Cardiac fibroblast (primary cell): ENCODE results near the gene DOK5.

Source experiments
- DNase-seq, 2 donors: peaks; one replicate each; pipeline versions ENCODE4 v3.0.0 to v3.0.0-alpha.2; 2010; ENCODE audit warnings: low read depth in 2 of 2
- H3K4me3 ChIP-seq, 2 donors: replicated peaks in 1 of 2; 1 replicate in 1 of 2; 2 replicates in 1 of 2; pipeline ENCODE4 v1.5.1; 2011; ENCODE audit warnings: low read depth in 2 of 2, low read length in 2 of 2, mild to moderate bottlenecking in 2 of 2, moderate library complexity in 1 of 2
- CTCF ChIP-seq: IDR thresholded peaks from one replicate; pipeline ENCODE4 v1.5.1; 2011; ENCODE audit warnings: low read depth, mild to moderate bottlenecking, low read length, inconsistent platforms

Gene DOK5

DNA sequence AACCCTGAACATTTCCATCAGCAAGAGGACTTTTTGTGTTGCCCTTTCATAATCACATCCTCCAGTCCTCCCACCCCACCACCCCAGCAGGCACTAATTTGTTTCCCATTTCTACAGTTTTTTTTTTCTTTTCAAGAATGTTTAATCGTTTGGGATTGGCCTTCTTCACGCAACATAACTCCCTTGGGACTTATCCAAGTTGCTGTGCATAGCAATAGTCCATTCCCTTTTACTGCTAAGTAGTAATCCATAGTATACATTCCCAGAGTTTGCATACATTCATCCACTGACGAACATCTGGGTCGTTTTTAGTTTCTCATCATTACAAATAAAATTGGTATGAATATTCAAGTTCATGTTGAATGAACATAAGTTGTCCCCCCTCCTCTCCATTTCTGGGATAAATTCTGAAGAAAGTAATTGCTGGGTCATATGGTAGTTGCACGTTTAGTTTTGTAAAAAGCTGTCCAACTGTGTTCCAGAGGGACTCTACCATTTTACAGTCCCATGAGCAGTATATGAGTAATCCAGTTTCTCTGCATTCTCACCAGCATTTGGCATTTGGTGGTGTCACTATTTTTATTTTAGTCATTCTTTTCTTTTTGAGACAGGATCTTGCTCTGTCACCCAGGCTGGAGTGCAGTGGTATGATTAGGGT is 90.8 kb downstream of the DOK5 start:
- no peak overlapping the region for H3K4me3 ChIP-seq
- TF ChIP-seq CTCF, result no peak
- peak in 1 of 2 donors; percentile 10 for DNase-seq

- no peak for TF ChIP-seq CTCF
- DNase-seq, result peak in 1 of 2 donors; percentile 28
Observed at GRCh38 chr20:54570561-54570960, 95.2 kb downstream of the DOK5 start.

GRCh38 chr20:54572665-54573435 is 97.5 kb downstream of the DOK5 start:
- no peak for TF ChIP-seq CTCF
- H3K4me3 ChIP-seq, result no peak overlapping the region
- DNase-seq, result no peak

More at GRCh38 chr20:54570561-54570960, 95.2 kb downstream of the DOK5 start:
- no peak overlapping the region for H3K4me3 ChIP-seq

DNA sequence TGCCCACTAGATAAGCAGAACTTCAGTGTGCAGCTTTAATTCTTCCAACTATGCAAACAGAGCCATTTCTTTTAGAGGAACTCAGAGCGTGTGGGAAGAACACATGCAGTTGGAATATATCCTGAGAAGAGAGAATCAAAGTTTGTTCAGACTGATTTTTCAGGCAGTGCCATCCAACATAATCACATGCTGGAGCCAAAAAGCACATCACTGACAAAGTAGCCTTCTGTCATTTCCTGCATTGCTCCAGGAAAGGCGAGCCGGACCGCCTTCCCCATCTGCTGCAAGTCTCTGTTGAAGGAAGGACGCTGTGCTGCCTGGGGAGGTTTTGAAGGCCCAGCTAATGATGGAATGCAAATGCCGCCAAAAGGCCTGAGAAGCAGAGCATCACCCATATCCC is 98.4 kb downstream of the DOK5 start:
- no peak for TF ChIP-seq CTCF
- no peak overlapping the region for H3K4me3 ChIP-seq
- DNase-seq, result peak in 1 of 2 donors; percentile 58

DNA sequence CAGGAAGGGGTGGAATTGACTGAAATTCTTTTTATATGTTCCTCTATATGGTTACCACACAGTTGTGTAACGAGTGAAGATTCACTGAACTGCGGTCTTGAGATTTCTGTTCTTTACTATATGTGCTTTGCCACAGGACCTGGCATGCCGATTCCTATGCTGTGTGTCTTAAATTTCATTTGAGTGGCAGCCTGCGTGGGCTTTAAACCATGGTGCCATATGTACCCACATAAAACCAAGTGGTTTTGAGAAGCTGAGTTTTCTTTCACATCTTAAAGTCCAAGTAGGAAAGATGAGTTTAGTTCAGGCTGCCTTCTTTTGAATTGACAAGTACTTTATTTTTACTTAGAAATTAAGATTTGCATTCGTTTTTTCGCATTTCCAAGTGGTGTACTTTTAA is 101.1 kb downstream of the DOK5 start:
- no peak for DNase-seq
- TF ChIP-seq CTCF, result no peak
- no peak overlapping the region for H3K4me3 ChIP-seq

GRCh38 chr20:54577637-54578036 is 102.2 kb downstream of the DOK5 start:
- no peak for TF ChIP-seq CTCF
- no peak for DNase-seq

More at GRCh38 chr20:54577637-54578036, 102.2 kb downstream of the DOK5 start:
- no peak overlapping the region for H3K4me3 ChIP-seq
